NCI-H82 treated with DMSO at 0.1 percent for 48 hours (cell line): ENCODE data around the gene VPS39.

Experiments used
- DNase-seq: peaks from one replicate; lab custom pipeline; 2025; ENCODE audit not compliant: unreplicated experiment; lab: John Stamatoyannopoulos, UW

The VPS39 gene

DNA sequence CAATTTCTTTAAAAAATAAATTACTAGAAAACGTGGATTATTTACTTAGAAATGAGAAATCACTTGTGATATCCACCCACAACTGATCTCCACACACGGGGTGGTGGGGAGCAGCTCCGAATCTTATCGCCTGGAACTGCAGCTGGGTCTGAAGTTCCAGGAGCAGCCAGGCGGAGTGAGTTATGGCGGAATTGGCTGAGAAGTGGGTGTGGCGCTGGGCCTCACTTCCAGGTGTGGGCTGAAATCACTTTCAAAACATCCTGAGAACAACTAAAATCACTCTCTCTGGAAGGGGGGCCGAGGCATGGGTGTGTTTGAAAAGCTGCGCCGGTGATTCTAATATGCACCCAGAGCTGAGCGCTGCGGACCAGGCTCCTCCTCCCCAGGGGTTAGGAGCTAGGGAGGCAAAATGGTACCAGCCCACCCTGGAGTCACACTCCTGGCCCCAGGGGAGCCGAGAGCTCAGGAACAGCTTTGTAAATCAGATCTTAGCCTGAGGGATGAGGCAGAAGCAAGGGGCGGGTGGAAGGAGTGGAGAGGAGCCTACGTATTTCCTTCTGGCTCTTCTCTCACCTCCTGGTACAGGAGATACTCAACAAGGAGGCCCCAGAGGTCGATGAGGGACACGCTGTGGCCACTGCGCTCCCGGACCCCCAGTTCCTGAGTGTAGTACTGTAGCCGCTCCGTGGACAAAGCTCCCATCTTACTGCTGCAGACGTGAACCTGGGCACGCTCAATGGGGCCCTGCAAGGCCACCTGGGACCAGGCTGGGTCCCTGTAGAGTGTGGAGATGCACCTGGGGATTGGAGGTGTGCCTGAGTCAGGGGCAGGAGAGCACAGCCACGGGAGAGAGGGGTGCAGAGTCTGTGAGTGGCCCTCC, 61.3 kb downstream of the VPS39 start:
- no peak for DNase-seq

DNA sequence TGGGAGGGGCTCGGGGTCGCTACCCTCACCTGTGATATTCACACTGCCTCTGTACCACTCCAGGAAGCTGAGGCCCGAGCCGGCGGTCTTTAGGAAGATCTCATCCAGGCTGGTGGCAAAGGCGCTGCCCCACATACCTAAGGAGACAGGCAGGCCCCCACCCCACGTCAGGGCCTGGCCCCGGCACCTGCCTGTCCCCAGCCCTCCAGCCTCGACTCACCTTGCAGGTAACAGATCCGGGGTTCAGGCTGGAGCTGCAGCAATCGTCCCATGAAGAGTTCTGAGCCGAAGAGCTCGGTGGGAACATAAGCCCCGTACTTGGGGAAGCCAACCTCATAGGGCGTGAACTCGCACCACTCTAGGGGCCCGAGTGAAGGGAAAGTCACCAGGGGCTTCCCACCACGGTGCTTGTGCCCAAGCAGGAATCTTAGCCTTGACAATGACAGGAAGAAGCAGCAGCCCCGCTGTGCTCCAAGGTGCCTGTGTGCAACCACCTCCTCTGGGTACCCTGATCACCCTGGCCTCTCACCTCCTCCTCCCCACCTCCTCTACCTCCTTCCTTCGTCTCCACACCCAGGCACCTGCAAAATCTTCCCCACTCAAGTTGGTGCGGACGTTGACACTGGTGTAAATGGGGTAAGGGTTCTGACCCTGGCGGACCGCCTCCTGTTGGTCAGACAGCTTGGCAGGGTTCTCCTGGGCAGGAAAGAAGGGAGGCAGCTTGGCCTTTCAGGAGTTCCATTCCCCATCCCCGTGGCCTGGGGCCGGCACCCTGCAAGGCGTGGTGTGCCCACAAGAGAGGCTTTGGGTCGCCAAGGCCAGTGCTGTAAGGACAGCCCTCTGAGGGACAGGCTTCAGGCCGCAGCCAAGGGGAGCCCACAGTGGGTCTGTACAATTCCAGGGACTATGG, 62.3 kb downstream of the VPS39 start:
- DNase-seq: no peak

DNA sequence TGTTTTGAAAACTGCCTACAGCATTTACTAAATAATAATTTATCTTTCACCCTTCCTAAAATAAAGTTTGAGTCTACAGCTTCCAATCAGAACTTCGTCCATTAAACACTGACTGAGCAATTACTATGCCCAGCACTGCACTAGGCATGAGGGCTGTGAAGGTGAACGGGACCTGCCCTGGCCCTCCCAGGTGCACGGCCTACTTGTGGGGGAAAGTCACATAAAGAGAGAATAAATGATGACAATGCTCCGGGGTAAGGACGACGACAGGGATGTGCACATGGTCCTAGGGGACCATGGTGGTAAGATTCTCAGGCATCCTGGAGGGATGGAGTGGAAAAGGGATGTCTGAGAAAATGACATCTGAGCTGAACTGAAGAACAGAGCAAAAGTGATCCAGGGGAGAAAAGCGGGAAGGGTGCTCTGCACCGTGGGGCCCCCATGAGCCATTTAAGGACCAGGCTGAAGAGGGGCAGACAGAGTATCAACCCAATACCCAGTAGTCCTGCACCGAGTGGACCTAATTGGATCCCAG, 63.2 kb downstream of the VPS39 start:
- no peak for DNase-seq

DNA sequence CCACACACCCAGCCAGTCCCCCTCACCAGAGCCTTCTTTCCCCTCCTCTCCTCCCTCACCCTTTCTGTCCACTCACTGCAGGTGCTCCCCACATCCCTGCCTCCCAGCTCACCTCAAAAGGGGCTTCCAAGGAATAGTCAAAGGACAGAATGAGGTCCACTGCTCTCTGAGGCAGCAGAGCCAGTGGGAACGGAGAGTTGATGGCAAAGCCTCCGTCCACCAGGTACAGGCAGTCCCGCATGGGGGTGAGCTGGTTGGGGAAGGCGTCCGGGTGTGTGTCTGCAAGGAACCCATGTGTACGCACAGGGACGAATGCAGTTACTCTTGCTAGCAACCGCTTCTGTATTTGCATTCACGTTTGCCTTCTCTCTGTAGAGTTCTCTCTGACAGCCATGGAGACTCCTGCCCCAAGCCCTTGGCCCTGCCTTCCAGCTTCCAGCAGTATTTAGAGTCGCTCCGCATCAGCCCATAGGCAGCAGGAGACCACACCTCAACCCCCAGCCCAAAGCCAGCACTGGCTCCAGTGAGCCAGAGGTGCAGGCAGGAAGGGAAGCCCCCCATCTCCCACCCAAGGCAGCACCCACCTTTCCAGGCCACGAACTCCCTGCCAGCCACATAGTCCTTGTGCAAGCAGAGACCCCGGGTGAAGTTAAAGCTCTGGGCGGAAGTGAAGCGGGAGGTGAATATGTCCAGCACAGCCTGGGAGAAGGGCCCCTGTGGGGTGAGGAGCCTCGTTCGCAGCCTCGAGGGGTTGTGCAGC, 64.1 kb downstream of the VPS39 start:
- no peak for DNase-seq

DNA sequence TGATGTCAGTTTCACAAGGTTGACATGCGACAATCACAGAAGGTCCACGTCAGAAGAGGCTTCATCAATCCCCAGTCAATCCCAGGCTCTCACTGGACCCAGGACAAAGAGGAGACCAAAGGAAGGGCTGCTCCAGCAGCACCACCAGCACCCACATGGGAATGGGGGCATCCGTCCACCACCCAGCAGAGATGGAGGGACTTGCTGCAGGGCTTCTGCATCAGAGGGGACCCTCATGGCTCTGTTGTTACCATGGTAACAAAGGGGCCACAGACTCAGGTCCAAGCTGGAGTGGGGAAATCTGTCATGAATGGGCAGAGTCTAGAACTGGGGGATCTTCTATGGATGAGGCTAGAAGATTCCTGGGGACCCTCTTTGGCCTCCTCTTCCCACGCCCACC, 64.7 kb downstream of the VPS39 start:
- no peak for DNase-seq

DNA sequence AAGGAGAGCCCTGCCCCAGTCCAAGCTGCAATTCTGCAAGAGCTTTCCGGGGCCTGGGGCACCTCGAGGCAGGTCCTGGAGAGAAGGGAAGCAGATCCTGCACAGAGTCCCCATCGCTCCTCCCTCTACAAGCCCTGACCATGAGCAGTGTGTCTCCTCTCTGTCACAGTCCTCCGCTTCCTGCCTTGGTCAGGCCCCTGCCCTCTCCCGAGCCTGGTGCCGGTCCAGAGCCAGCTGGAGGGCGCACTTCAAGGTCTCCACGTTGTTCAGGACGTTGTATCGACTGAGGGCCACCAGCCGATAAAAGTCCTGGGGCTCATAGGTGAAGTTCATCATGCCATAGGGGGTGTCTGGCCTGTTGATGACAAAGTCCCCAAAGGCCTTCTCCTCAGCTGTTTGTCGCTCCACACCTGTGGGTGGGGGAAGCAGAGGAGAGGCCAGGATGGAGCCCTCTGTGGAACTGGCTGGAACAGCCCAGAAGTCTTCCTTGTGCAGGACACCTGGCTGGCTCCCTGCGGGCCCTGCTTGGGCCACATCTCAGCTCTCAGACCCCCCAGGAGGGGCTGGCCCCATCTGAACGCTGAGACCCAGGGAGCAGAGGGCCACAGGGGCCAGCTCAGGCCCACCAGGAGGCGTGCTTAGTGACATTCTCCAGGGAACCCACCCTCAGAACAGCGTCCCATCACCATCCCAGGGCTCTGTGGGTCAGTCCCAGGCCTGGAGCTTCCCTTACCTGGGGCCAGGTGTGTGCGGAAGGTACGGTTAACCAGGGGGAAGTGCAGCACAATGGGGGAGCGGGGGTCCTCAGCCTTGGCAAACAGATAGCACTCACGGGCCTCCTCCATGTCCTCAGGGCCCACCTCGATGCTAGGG, 66.1 kb downstream of the VPS39 start:
- DNase-seq: no peak

DNA sequence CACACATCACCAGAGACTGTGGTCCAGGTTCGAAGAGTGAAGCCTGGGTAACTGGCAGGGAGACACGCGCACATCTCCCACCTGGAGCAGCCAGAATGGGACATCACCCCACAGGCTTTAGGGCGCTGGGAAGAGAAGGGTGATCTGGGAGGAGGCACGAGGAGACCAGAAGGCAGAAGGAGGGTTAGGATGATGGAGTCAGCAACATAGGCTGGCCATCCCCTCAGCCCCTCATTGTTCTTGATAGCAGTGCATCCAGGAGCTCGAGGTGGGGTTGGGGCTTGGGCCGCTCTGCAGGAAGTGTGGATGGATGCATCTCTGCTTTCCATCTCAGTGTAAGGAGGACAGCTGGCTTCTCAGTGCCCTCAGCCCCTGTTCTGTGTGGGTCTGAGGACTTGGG, 66.9 kb downstream of the VPS39 start:
- no peak for DNase-seq

DNA sequence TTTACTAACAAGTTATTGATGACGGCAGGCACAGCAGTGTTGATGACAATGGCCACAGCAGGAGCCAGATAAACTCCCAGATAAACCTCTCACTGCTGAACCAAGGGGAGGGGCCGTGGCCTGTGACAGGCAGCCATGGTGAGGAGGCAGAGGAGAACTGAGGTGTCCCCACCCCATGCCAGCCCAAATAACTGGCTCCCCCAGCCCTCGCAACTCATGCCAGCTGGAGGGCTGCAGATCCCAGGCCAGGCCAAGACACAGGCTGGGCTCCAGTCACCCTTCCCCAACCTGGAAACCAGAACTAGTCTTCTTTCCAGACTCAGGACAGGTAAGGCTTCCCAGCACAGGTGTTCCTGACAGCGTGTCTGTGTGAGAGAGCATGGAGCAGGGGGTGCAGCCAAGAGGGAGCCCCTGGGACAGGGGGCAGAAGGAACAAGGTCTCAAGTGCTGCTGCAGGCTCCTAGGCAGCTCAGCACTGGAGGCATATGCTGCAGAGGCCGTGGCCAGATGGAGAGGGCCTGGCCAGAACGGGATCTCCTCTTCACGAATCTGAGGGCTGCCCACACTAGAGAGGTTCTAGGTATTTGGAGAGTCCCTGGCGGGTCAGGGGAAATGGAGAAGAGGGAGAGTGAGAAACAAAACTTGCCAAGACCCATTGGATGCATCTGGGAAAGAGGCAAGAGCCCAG, 67.6 kb downstream of the VPS39 start:
- DNase-seq: no peak

DNA sequence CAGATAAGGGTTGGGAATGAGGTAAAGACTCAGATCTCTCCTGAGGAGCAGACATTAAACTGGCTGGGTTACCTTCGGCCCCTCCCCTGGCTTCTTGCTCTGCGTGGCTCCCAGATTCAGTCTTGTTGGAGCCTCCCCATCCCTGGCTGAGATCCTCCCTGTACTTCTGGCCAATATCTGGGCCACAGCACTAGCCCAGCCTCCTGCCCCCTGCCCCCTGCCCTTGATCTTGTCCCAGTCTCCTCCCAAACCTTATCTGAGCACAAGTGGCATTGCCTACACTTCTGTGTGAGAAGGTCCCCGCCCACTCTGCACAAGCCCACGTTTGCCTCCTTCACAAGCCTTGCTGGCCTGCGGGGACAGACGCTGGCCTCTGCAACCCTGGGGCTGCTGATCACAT, 68.5 kb downstream of the VPS39 start:
- no peak for DNase-seq

DNA sequence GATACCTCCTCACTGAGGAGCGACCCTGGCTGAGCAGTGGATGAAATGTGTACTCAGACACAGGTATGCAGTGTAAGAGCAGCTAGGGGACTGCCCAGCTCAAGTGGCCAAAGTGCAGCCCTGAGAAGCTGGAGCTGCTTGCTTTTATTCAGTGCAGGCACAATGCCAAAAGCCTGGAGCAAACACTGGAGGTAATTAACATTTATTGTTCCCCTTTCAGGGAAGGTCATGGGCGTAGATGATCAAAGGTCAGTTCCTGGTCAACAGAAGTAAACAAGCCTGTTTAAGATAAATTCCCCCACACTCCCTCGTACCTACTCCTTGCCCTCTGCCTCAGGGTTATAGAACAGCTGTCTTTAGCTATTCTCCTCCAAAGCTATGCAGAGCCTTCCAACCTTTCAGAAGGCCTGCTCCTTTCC, 69.1 kb downstream of the VPS39 start:
- DNase-seq: no peak

DNA sequence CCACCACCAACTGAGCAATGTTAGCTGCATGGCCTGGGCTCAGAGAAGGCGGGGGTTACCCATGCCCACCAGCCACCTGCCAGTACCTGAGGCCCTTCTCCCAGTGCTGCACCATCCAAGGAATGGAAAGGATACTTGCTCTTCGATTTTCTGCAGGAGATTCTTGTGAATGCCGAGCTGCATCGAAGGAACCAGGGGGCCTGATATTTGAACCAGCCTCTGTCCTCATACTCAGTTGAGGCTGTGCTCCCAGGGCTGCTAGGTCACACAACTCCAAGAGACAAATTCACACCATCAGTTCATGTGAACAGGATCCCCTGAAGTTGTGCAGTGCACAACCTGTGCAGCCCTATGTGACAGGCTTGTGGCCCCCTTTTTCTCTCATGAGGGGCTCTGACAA, 69.7 kb downstream of the VPS39 start:
- no peak for DNase-seq

DNA sequence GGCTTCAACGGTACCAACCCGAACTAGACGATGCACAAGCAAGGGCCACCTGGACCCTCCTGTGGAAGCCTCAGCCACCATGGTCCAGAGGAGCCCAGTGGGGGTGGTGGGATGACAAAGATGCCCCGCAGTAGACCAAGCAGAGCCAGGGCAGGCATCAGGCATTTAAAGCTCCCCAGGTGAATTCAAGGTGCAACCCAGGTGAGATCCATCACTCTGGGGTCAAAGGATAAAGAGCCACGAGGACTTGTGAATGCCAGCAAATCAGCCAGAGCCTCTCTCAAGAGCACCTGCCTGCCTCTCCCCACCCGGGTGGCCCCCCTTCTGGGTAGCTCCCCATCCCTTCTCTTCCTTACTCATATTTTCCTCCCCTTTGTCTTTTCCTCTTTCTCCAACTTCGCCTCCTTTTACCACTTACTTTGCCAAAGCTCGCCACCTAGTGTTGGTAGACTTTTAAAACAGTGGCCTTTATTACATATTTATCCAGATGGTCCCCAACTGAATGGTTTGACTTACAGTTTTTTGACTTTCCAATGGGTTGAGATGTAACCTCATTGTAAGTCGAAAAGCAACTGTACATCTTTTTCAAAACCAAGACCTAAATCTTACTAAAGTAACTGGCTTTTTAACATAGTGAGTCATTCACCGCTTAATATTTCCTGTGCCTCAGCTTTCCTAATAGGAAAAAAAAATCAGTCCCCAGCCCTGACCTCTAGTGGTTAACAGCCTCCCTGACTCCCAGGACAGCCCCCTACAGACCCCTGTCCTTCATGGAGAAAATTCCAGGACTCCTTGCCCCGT, 70.4 kb downstream of the VPS39 start:
- peak; percentile 37 for DNase-seq

DNA sequence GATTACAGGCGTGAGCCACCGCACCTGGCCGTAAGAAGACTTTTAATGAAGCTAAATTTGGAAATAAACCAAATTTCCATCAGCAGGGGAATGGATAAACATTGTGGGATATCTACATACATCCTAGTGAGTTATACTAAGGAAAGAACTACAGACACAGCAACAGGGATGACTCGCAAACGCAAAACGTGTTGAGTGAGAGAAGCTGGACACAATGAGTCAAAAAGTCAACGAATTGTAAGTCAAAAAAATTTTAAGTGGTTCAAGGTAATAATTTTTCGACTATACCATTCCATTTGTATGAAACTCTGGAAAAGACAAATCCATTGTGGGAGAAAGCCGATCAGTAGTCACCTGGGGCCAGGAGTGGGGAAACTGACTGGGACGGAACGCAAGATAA, 71.6 kb downstream of the VPS39 start:
- DNase-seq: no peak

DNA sequence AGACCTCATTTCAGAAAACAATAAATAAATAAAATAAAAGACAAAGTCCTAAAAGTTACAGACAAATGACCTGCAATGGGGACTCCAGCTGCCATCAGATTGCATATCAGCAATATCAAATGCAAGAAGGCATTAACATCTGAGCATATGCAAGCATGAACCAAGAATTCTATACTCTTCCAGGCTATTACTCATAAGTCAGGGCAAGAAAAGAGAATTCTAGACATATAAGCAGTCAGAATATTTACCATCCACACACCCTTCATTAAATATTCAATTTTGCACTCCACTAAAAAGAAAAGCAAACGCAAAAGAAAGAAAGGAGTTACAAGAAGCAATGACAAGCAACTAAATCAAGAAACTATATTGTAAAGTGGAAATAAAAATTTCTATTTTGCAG, 72.8 kb downstream of the VPS39 start:
- DNase-seq: no peak

DNA sequence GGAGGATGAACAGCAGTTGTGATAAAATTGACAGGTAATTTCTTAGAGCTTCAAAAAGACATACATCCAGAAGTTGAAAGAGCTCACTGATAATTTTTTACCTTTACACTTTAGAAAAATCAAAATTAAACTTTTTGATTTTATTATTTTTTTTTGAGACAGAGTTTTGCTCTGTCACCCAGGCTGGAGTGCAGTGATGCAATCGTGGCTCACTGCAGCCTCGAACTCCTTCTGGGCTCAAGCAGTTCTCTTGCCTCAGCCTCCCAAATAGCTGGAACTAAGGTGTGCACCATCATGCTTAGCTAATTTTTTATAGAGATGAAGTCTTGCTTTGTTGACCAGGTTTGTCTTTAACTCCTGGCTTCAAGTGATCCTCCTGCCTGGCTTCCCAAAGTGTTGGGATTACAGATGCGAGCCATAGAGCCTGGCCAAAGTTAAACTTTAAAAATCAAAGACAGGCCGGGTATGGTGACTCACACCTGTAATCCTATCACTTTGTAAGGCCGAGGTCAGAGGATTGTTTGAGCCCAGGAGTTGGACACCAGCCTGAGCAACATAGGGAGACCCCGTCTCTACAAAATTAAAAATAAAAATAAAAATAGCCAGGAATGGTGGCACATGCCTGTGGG, 73.4 kb downstream of the VPS39 start:
- no peak for DNase-seq

DNA sequence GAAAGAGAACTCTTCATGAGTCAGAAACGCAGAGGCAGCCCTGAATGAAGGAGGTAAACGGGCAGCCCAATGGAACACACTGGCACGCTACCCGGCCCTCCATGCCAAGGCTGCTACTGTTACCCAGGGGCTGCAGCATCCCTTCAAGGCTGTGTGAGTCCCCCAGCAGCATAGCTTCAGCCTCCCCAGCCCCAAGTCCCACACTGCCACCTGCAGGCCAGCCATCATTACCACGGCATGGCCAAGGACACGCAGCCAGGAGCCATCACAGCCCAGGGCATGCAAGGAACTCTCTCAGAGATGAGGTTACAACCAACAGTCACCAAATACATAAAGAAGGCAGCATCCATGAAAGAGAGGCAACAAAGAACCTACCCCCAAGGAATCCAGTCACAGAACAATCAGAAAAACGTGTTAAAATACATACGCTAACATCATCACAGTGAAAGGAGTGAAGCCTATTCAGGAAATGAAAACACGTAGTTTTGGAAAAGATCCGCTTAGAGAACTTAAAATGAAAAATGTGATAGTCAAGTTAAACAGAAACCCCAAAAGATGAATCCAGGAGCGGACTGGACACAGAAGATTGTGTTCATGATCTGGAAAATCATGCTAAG, 74.1 kb downstream of the VPS39 start:
- peak; percentile 42 for DNase-seq

DNA sequence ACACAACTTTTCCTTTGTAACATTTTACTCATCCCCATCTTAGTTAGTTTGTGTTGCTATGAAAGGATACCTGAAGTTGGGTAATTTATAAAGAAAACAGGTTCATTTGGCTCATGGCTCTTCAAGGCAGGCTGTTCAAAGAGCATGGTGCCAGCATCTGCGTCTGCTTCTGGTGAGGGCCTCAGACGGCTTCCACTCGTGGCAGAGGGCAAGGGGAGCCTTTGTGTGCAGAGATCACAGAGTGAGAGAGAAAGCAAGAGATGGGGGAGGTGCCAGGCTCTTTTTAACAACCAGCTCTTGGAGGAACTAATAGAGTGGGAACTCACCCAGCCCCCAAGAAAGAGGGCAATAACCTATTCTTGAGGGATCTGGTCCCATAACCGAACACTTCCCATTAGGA, 74.7 kb downstream of the VPS39 start:
- DNase-seq: no peak
